Suprapubic skin (tissue), 4 donors: ENCODE measurements around the gene AMPD2. TPM values are rescaled to one million over a fixed set of nuclear protein-coding genes. Genes with fewer than 3 reads are reported as not detected.

Experiments used
- DNase-seq, 2 donors: peaks; one replicate each; pipeline ENCODE4 v3.0.0-alpha.2; 2019; ENCODE audit warnings: low spot score in 2 of 2
- H3K27ac ChIP-seq: fragments of 200-600 bp; sonication (generic); one replicate; pipeline ENCODE4 v1.5.1; 2019
- H3K27me3 ChIP-seq: fragments of 200-600 bp; sonication (generic); one replicate; pipeline ENCODE4 v1.5.1; 2019
- H3K36me3 ChIP-seq: fragments of 200-600 bp; sonication (generic); one replicate; pipeline ENCODE4 v1.5.1; 2019
- H3K4me1 ChIP-seq: fragments of 200-600 bp; sonication (generic); one replicate; pipeline ENCODE4 v1.5.1; 2019
- H3K4me3 ChIP-seq: fragments of 200-600 bp; sonication (generic); one replicate; pipeline ENCODE4 v1.5.1; 2019; ENCODE audit warnings: mild to moderate bottlenecking
- H3K9me3 ChIP-seq: fragments of 200-600 bp; sonication (generic); one replicate; pipeline ENCODE4 v1.5.1; 2019
- CTCF ChIP-seq, 2 donors: fragments of 200-600 bp in 1 of 2; fragments of 450-650 bp in 1 of 2; sonication (generic) in 1 of 2; IDR thresholded peaks; one replicate each; pipeline ENCODE4 v1.5.1; 2016 to 2019; ENCODE audit warnings: antibody characterized with exemption in 2 of 2, mild to moderate bottlenecking in 1 of 2, moderate library complexity in 1 of 2
- EP300 ChIP-seq: sonication (generic); formaldehyde crosslinking; IDR thresholded peaks from one replicate; pipeline ENCODE4 v1.6.1; 2017; ENCODE audit warnings: antibody characterized with exemption
- POLR2A ChIP-seq, 2 donors: fragments of 450-650 bp; IDR thresholded peaks; one replicate each; pipeline ENCODE4 v1.6.1; 2017; ENCODE audit warnings: antibody characterized with exemption in 2 of 2, mild to moderate bottlenecking in 2 of 2, moderate library complexity in 2 of 2
- POLR2AphosphoS5 ChIP-seq, 3 donors: sonication (generic); formaldehyde crosslinking; IDR thresholded peaks; one replicate each; pipeline ENCODE4 v1.6.1; 2017; ENCODE audit warnings: antibody characterized with exemption in 3 of 3
- WGBS: methylation state at CpG from one replicate; pipeline ENCODE4 v1.1.5; 2018; 5-methylcytosine and 5-hydroxymethylcytosine counted together
- total RNA-seq, 4 donors: library from RNA; depleted of rRNA; stranded (reverse); fragments of >200 nt; gene quantifications; one replicate each; pipeline ENCODE4 v1.1.0, GENCODE V29; 2016

The AMPD2 gene
- total RNA-seq, 4 donors from 2014 or later = 48.4 to 69.1 (median 58.1) TPM

GRCh38 chr1:109623601-109624161 is 4.0 kb downstream of the AMPD2 start:
- WGBS = 40% methylated on average over 6 of the region's 11 CpGs
- Histone ChIP-seq H3K9me3 (no peaks in the 10 kb centered on the region), H3K27me3 (no peaks in the 10 kb centered on the region), H3K4me3 (peak overlapping the region; percentile 7), H3K27ac (no peak overlapping the region), H3K36me3 (peaks cover 30% of the 10 kb centered on the region), H3K4me1 (peaks cover 55% of the 10 kb centered on the region)
- DNase-seq = no peak
- TF ChIP-seq CTCF (IDR thresholded peaks at IDR 0.05) (no peak), EP300 (no peak), POLR2A (IDR thresholded peaks at IDR 0.05) (no peak), POLR2AphosphoS5 (IDR thresholded peaks at IDR 0.05) (no peak)

DNA sequence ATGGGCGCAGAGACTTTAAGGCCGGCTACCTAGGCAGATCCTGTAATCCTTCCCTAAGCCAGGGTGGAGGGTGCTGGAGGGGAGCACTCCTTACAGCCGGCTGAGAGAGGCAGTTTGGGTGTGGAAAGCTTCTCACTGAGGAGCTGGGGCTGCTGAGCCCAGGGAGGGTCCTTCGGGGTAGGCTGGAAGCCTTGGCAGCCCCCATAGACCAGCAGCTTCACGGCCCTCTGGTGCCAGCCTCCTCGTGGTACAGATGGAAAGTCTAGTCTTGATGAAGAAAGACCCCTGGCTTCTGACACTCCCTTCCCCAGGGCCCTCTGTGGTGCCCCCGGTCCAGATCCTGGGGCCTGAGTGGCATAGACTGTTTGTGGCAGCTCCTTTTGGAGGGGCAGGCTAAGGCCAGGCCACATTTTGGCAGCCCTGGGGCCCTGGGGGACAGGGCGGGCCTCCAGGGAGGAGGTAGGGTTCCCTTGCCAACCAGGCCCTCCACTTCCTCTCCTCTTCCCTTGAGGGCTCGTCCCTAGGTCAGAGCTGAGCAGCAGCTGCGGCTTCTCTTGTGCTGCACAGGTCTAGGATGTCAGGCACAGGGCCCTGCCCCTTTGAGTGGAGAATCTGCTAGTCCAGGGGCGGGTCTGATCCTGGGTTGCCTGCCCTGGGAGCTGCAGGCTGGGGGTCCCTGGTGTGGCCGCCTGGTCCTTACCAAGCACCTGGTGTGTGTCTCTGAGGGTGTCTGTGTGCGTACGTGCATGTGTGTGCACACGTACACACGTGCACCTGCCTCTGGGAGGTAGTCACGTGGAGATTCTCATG is 4.8 kb downstream of the AMPD2 start:
- 51% methylated on average over 4 of the region's 17 CpGs for WGBS
- Histone ChIP-seq H3K4me3 (peak overlapping the region; percentile 7), H3K9me3 (no peaks in the 10 kb centered on the region), H3K27ac (no peak overlapping the region), H3K36me3 (peaks cover 37% of the 10 kb centered on the region), H3K4me1 (peaks cover 49% of the 10 kb centered on the region), H3K27me3 (no peaks in the 10 kb centered on the region)
- DNase-seq = no peak
- no peak for TF ChIP-seq CTCF (IDR thresholded peaks at IDR 0.05)

GRCh38 chr1:109625176-109625575 is 5.5 kb downstream of the AMPD2 start:
- Histone ChIP-seq H3K9me3 (no peaks in the 10 kb centered on the region), H3K4me1 (peaks cover 41% of the 10 kb centered on the region), H3K27me3 (no peaks in the 10 kb centered on the region), H3K27ac (no peak overlapping the region), H3K4me3 (no peak overlapping the region), H3K36me3 (peaks cover 44% of the 10 kb centered on the region)
- DNase-seq = no peak
- TF ChIP-seq POLR2AphosphoS5 (IDR thresholded peaks at IDR 0.05) (no peak), EP300 (no peak), POLR2A (IDR thresholded peaks at IDR 0.05) (no peak), CTCF (IDR thresholded peaks at IDR 0.05) (no peak)
- WGBS = 83% methylated on average over 16 of the region's 16 CpGs

GRCh38 chr1:109625601-109626560 is 6.2 kb downstream of the AMPD2 start:
- Histone ChIP-seq H3K27ac (no peak overlapping the region), H3K4me1 (peaks cover 38% of the 10 kb centered on the region), H3K4me3 (no peak overlapping the region), H3K27me3 (no peaks in the 10 kb centered on the region), H3K36me3 (peaks cover 49% of the 10 kb centered on the region), H3K9me3 (no peaks in the 10 kb centered on the region)
- WGBS = 89% methylated on average over 32 of the region's 32 CpGs
- no peak for DNase-seq
- TF ChIP-seq EP300 (no peak), POLR2AphosphoS5 (IDR thresholded peaks at IDR 0.05) (no peak), CTCF (IDR thresholded peaks at IDR 0.05) (no peak), POLR2A (IDR thresholded peaks at IDR 0.05) (no peak)
